ENCODE results near the gene NFIA.

Gene NFIA

GRCh38 chr1:61215119-61215518 lies 132.8 kb downstream of the NFIA start:
- no peaks in the 10 kb centered on the region for H3K4me1 ChIP-seq (ENCODE audit: control insufficient read depth, insufficient read depth, low read depth, low read length)
- H2AK5ac ChIP-seq (ENCODE audit: low read length, severe bottlenecking): no peak overlapping the region
- H2AFZ ChIP-seq (ENCODE audit: low read depth, low read length): no peak overlapping the region
- no peak overlapping the region for H2BK12ac ChIP-seq (ENCODE audit: low read length in 2 of 2)
- H4K8ac ChIP-seq (ENCODE audit: low read length): no peak overlapping the region
- no peak overlapping the region for H3K9ac ChIP-seq (ENCODE audit: low read length)
- no CpG with 5 or more reads among the region's 2 CpGs for WGBS
- H3K9me3 ChIP-seq (ENCODE audit: control insufficient read depth, low read length): no peaks in the 10 kb centered on the region
- H3K4me3 ChIP-seq (ENCODE audit: insufficient read depth in 1 of 2, low read depth in 1 of 2, low read length in 2 of 2): no peak overlapping the region
- no peak overlapping the region for H3K18ac ChIP-seq (ENCODE audit: low read depth in 1 of 2, low read length in 2 of 2)
- H2BK120ac ChIP-seq (ENCODE audit: low read depth, low read length): no peak overlapping the region
- no peak overlapping the region for H3K27ac ChIP-seq (ENCODE audit: low read length, poor library complexity, severe bottlenecking)
- no peak overlapping the region for H3K4me2 ChIP-seq (ENCODE audit: low read length, poor library complexity, severe bottlenecking)
- H4K91ac ChIP-seq (ENCODE audit: low read length): no peak overlapping the region
- no peaks in the 10 kb centered on the region for H3K36me3 ChIP-seq (ENCODE audit: control insufficient read depth in 1 of 2, insufficient read depth in 2 of 2, low read depth in 1 of 2, low read length in 2 of 2)
- H3K79me1 ChIP-seq (replicated peaks; ENCODE audit: low read length, poor library complexity, severe bottlenecking): no peaks in the 10 kb centered on the region
- no peak overlapping the region for H2BK15ac ChIP-seq (ENCODE audit: low read depth, poor library complexity, severe bottlenecking)
- H2BK5ac ChIP-seq (ENCODE audit: low read depth, low read length, poor library complexity, severe bottlenecking): no peak overlapping the region
- H3K4ac ChIP-seq (ENCODE audit: low read depth in 1 of 2, low read length in 2 of 2): no peak overlapping the region
- no peak overlapping the region for H3K14ac ChIP-seq (ENCODE audit: low read length in 2 of 2)
- no peak overlapping the region for H3K23ac ChIP-seq (ENCODE audit: low read length in 2 of 2)
- no peaks in the 10 kb centered on the region for H3K27me3 ChIP-seq (ENCODE audit: control insufficient read depth in 1 of 2, insufficient read depth in 1 of 2, low read length in 2 of 2)
- DNase-seq: no peak

DNA sequence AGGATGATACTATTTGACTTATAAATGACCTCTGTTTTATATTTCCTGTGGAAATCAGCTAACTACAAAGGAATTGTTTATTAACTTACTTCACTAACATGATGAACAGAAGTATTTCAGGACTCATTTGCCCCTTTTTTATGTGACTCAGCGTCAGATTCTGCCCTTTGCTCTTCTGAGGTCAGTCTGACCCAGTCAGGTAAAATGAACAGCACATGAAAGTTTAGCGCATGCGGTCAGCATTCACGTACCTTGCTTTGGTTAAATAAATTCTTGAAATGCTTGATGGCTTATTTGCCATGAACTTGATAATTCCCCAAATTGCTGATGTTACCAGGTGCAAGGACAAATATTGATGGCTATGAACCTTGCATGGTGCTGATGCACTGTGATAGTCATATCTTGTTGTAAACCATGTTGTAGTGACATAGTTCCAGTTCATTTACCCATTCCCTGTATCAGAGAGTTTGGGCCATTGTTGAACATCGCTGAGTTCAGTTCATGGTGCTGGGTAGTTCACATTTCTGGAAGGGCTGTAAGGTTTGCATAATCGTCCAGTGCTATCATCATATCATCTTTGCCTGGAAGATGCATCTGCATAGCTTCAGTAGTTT lies 133.4 kb downstream of the NFIA start:
- no peak overlapping the region for H2BK120ac ChIP-seq (ENCODE audit: low read depth, low read length)
- H3K9ac ChIP-seq (ENCODE audit: low read length): no peak overlapping the region
- no peak overlapping the region for H2AFZ ChIP-seq (ENCODE audit: low read depth, low read length)
- H3K4me1 ChIP-seq (ENCODE audit: control insufficient read depth, insufficient read depth, low read depth, low read length): no peaks in the 10 kb centered on the region
- no peaks in the 10 kb centered on the region for H3K79me1 ChIP-seq (replicated peaks; ENCODE audit: low read length, poor library complexity, severe bottlenecking)
- H3K23ac ChIP-seq (ENCODE audit: low read length in 2 of 2): no peak overlapping the region
- no peak for DNase-seq
- WGBS: 90% methylated on average over 6 of the region's 6 CpGs
- H2BK5ac ChIP-seq (ENCODE audit: low read depth, low read length, poor library complexity, severe bottlenecking): no peak overlapping the region
- no peak overlapping the region for H4K8ac ChIP-seq (ENCODE audit: low read length)
- H3K4me2 ChIP-seq (ENCODE audit: low read length, poor library complexity, severe bottlenecking): no peak overlapping the region
- no peak overlapping the region for H3K4me3 ChIP-seq (ENCODE audit: insufficient read depth in 1 of 2, low read depth in 1 of 2, low read length in 2 of 2)
- H2AK5ac ChIP-seq (ENCODE audit: low read length, severe bottlenecking): no peak overlapping the region
- H4K91ac ChIP-seq (ENCODE audit: low read length): no peak overlapping the region
- no peaks in the 10 kb centered on the region for H3K9me3 ChIP-seq (ENCODE audit: control insufficient read depth, low read length)
- no peak overlapping the region for H3K18ac ChIP-seq (ENCODE audit: low read depth in 1 of 2, low read length in 2 of 2)
- H3K27me3 ChIP-seq (ENCODE audit: control insufficient read depth in 1 of 2, insufficient read depth in 1 of 2, low read length in 2 of 2): no peaks in the 10 kb centered on the region
- H3K27ac ChIP-seq (ENCODE audit: low read length, poor library complexity, severe bottlenecking): no peak overlapping the region
- no peak overlapping the region for H2BK12ac ChIP-seq (ENCODE audit: low read length in 2 of 2)
- H3K36me3 ChIP-seq (ENCODE audit: control insufficient read depth in 1 of 2, insufficient read depth in 2 of 2, low read depth in 1 of 2, low read length in 2 of 2): no peaks in the 10 kb centered on the region
- H3K14ac ChIP-seq (ENCODE audit: low read length in 2 of 2): no peak overlapping the region
- no peak overlapping the region for H2BK15ac ChIP-seq (ENCODE audit: low read depth, poor library complexity, severe bottlenecking)
- H3K4ac ChIP-seq (ENCODE audit: low read depth in 1 of 2, low read length in 2 of 2): no peak overlapping the region

DNA sequence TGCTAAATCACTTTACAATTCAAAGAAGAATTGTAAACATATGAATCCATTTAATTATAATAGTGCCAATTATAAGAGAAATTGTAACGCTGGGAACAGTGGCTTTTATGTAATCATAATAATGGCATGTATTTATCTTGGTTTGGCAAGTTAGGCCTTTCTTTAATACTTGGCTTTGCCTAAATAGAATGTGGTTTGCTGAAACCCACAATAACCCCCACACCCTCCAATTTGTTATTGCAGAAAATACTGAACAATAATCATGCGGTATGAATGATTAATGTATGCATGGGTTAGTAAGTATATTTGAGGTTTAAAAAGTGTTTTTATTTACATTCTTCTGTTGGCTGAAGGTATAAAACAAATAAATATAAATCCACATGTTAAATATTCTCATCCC lies 138.2 kb downstream of the NFIA start:
- no peak overlapping the region for H2BK15ac ChIP-seq (ENCODE audit: low read depth, poor library complexity, severe bottlenecking)
- no peak overlapping the region for H3K23ac ChIP-seq (ENCODE audit: low read length in 2 of 2)
- H3K36me3 ChIP-seq (ENCODE audit: control insufficient read depth in 1 of 2, insufficient read depth in 2 of 2, low read depth in 1 of 2, low read length in 2 of 2): no peaks in the 10 kb centered on the region
- H3K4ac ChIP-seq (ENCODE audit: low read depth in 1 of 2, low read length in 2 of 2): no peak overlapping the region
- H3K18ac ChIP-seq (ENCODE audit: low read depth in 1 of 2, low read length in 2 of 2): no peak overlapping the region
- H3K9me3 ChIP-seq (ENCODE audit: control insufficient read depth, low read length): no peaks in the 10 kb centered on the region
- H4K91ac ChIP-seq (ENCODE audit: low read length): no peak overlapping the region
- H2BK120ac ChIP-seq (ENCODE audit: low read depth, low read length): no peak overlapping the region
- WGBS: no CpG with 5 or more reads among the region's 2 CpGs
- H2AFZ ChIP-seq (ENCODE audit: low read depth, low read length): no peak overlapping the region
- no peak overlapping the region for H3K4me3 ChIP-seq (ENCODE audit: insufficient read depth in 1 of 2, low read depth in 1 of 2, low read length in 2 of 2)
- H3K4me1 ChIP-seq (ENCODE audit: control insufficient read depth, insufficient read depth, low read depth, low read length): no peaks in the 10 kb centered on the region
- H2AK5ac ChIP-seq (ENCODE audit: low read length, severe bottlenecking): no peak overlapping the region
- H2BK5ac ChIP-seq (ENCODE audit: low read depth, low read length, poor library complexity, severe bottlenecking): no peak overlapping the region
- no peak for DNase-seq
- H3K79me1 ChIP-seq (replicated peaks; ENCODE audit: low read length, poor library complexity, severe bottlenecking): no peaks in the 10 kb centered on the region
- no peak overlapping the region for H4K8ac ChIP-seq (ENCODE audit: low read length)
- no peak overlapping the region for H3K27ac ChIP-seq (ENCODE audit: low read length, poor library complexity, severe bottlenecking)
- H2BK12ac ChIP-seq (ENCODE audit: low read length in 2 of 2): no peak overlapping the region
- no peaks in the 10 kb centered on the region for H3K27me3 ChIP-seq (ENCODE audit: control insufficient read depth in 1 of 2, insufficient read depth in 1 of 2, low read length in 2 of 2)
- H3K9ac ChIP-seq (ENCODE audit: low read length): no peak overlapping the region
- no peak overlapping the region for H3K4me2 ChIP-seq (ENCODE audit: low read length, poor library complexity, severe bottlenecking)
- H3K14ac ChIP-seq (ENCODE audit: low read length in 2 of 2): no peak overlapping the region

DNA sequence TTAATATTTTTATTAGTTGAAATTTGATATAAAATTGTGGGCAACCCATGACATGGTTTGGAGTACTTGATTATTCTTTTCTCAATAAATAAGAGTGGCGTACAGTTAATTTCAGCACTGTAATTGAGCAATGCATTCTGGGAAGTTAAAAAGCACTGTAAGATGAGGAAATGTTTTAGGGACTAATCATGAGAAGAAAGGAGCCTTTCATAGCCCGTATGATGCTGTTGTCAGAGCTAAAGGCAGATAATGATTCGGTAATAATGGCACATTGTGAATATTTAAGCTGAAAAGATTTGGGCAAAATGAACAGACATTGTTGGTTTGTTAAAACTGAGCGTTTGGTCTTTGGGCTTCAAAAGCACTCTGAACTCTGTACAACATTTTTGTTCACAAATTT lies 139.3 kb downstream of the NFIA start:
- no peak overlapping the region for H3K4ac ChIP-seq (ENCODE audit: low read depth in 1 of 2, low read length in 2 of 2)
- no peaks in the 10 kb centered on the region for H3K79me1 ChIP-seq (replicated peaks; ENCODE audit: low read length, poor library complexity, severe bottlenecking)
- peak overlapping the region; percentile 72 for H3K9ac ChIP-seq (ENCODE audit: low read length)
- no peak overlapping the region for H2BK15ac ChIP-seq (ENCODE audit: low read depth, poor library complexity, severe bottlenecking)
- no peak overlapping the region for H3K18ac ChIP-seq (ENCODE audit: low read depth in 1 of 2, low read length in 2 of 2)
- H4K91ac ChIP-seq (ENCODE audit: low read length): no peak overlapping the region
- H2BK5ac ChIP-seq (ENCODE audit: low read depth, low read length, poor library complexity, severe bottlenecking): no peak overlapping the region
- H2BK120ac ChIP-seq (ENCODE audit: low read depth, low read length): no peak overlapping the region
- no peak overlapping the region for H2AFZ ChIP-seq (ENCODE audit: low read depth, low read length)
- H3K36me3 ChIP-seq (ENCODE audit: control insufficient read depth in 1 of 2, insufficient read depth in 2 of 2, low read depth in 1 of 2, low read length in 2 of 2): no peaks in the 10 kb centered on the region
- peak overlapping the region in 1 of 2 experiments; percentile 43 for H3K4me3 ChIP-seq (ENCODE audit: insufficient read depth in 1 of 2, low read depth in 1 of 2, low read length in 2 of 2)
- DNase-seq: no peak
- no peak overlapping the region for H3K27ac ChIP-seq (ENCODE audit: low read length, poor library complexity, severe bottlenecking)
- no peak overlapping the region for H3K23ac ChIP-seq (ENCODE audit: low read length in 2 of 2)
- WGBS: 92% methylated on average over 3 of the region's 4 CpGs
- H3K4me1 ChIP-seq (ENCODE audit: control insufficient read depth, insufficient read depth, low read depth, low read length): no peaks in the 10 kb centered on the region
- no peak overlapping the region for H3K4me2 ChIP-seq (ENCODE audit: low read length, poor library complexity, severe bottlenecking)
- no peaks in the 10 kb centered on the region for H3K9me3 ChIP-seq (ENCODE audit: control insufficient read depth, low read length)
- H4K8ac ChIP-seq (ENCODE audit: low read length): no peak overlapping the region
- no peak overlapping the region for H3K14ac ChIP-seq (ENCODE audit: low read length in 2 of 2)
- no peaks in the 10 kb centered on the region for H3K27me3 ChIP-seq (ENCODE audit: control insufficient read depth in 1 of 2, insufficient read depth in 1 of 2, low read length in 2 of 2)
- H2BK12ac ChIP-seq (ENCODE audit: low read length in 2 of 2): no peak overlapping the region
- no peak overlapping the region for H2AK5ac ChIP-seq (ENCODE audit: low read length, severe bottlenecking)

Measured in mesenchymal stem cell (in vitro differentiated cells and primary cell).